Fibroblast of the conjunctiva (primary cell): ENCODE measurements around the gene RNU1-3.
"Not testable (repeated sequence)": the region's sequence is repeated elsewhere in the genome, so short reads cannot be mapped to it uniquely, and the experiment has no call there.

ENCODE experiments used
- DNase-seq: peaks from one replicate; pipeline ENCODE4 v3.0.0-alpha.2; 2010; ENCODE audit warnings: low read depth

RNU1-3 gene

GRCh38 chr1:16656574-16656973 lies 10.2 kb downstream of the RNU1-3 start:
- DNase-seq = not testable (repeated sequence)

DNA sequence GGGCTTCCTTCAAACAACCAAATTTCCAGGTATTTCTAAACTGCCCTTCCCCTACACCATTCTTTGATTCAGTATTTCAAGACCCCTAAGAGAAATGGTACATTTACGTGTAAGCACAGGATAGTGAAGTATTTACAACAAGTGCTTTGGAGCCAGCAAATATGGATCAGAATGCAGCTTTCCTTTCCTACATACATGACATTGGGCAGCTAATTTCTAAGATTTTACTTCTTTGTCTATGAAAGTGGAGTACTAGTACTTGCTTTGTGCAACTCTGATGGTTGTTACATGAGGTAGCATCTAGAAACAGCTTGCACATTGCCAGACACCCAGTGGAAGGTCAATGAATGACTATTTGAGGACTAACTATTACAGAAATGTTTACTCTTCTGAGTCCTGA lies 15.2 kb downstream of the RNU1-3 start:
- not testable (repeated sequence) for DNase-seq

DNA sequence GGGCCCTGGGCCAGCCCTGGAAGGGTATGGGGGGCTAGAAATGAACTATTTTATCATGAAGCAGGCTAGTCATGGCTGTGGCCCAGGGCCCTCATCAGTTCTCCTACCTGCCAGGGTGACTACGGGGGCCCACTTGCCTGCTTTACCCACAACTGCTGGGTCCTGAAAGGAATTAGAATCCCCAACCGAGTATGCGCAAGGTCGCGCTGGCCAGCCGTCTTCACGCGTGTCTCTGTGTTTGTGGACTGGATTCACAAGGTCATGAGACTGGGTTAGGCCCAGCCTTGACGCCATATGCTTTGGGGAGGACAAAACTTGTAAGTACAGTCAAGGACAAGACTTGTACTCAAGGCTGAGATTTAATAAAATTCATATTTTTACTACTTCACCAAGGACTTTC lies 16.8 kb downstream of the RNU1-3 start:
- DNase-seq = not testable (repeated sequence)

DNA sequence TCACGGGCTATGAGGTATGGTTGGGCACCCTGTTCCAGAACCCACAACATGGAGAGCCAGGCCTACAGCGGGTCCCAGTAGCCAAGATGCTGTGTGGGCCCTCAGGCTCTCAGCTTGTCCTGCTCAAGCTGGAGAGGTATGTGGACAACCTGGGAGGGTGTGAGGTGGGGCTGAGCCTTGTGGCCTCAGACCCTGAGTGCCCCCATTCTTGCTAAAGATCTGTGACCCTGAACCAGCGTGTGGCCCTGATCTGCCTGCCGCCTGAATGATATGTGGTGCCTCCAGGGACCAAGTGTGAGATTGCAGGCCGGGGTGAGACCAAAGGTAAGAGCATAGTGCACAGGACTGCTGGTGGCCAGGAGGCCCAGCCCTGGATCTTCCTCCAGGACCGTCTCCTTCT lies 17.4 kb downstream of the RNU1-3 start:
- DNase-seq = not testable (repeated sequence)

GRCh38 chr1:16648756-16649155 lies 18.0 kb downstream of the RNU1-3 start:
- not testable (repeated sequence) for DNase-seq

DNA sequence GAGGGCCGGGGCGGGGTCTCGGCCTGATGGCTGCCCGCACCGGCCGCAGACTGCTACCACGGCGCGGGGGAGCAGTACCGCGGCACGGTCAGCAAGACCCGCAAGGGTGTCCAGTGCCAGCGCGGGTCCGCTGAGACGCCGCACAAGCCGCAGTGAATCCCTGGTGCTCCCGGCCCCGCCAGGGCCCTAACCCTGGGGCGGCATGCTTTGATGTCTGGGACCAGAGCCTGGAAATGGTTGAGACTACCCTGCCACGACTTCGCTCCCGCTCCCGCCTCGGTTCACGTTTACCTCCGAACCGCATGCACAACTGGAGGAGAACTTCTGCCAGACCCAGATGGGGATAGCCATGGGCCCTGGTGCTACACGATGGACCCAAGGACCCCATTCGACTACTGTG lies 18.5 kb downstream of the RNU1-3 start:
- not testable (repeated sequence) for DNase-seq

DNA sequence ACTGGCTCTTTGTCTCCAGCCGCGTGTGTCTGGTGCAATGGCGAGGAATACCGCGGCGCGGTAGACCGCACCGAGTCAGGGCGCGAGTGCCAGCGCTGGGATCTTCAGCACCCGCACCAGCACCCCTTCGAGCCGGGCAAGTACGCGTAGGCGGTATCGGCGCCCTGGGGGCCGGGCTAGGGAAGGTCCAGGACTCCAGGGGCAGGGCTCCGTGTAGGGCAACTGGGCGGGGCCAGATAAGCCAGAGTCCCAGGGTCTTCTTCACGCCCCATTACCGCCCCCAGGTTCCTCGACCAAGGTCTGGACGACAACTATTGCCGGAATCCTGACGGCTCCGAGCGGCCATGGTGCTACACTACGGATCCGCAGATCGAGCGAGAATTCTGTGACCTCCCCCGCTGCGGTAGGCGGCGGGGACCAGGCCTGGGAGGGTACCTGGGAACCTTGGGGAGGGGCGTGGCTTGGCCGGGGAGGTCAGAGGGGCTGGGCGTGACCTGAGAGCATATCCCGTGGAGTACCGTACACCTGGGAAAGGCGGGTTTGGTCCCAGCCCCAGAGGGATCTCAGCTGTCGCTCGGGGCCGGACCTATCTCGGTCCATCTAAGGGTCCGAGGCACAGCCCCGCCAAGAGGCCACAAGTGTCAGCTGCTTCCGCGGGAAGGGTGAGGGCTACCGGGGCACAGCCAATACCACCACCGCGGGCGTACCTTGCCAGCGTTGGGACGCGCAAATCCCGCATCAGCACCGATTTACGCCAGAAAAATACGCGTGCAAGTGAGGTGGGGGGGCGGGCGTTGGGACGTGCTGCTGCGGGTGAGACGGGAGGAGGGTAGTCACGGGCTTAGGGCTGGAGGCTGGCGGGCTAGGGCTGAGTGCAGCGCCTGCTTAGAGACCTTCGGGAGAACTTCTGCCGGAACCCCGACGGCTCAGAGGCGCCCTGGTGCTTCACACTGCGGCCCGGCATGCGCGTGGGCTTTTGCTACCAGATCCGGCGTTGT lies 19.3 kb downstream of the RNU1-3 start:
- not testable (repeated sequence) for DNase-seq

DNA sequence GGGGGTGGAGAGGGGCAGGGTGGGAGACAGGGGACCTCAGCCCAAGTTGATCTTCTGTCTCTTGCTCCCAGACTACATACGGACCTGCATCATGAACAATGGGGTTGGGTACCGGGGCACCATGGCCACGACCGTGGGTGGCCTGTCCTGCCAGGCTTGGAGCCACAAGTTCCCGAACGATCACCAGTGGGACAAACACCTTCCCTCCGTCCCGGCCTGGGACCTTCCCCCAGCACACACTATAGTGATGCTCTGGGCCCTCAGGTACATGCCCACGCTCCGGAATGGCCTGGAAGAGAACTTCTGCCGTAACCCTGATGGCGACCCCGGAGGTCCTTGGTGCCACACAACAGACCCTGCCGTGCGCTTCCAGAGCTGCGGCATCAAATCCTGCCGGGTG lies 20.0 kb downstream of the RNU1-3 start:
- not testable (repeated sequence) for DNase-seq

DNA sequence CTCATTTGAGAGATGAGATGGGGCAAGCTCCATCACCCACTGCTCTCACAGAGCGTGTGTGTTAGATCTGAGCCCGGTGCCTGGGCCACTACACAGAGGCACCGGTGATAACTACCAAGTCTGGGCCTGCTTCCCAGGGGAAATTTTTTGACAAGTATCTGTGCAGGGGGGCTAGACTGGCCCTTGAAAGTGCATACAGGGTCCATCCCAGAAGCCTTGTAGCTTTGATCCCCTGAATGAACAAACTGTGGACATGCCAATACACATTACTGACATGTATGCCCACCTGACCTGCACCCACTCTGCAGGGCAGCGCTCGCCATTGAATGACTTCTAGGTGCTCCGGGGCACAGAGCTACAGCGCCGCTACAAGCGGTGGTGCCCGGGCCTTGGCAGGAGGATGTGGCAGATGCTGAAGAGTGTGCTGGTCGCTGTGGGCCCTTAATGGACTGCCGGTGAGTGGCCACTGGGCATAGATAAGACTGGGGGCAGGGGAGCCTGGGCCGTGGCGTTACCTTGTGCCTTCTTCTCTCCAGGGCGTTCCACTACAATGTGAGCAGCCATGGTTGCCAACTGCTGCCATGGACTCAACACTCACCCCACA lies 20.6 kb downstream of the RNU1-3 start:
- DNase-seq = not testable (repeated sequence)

- not testable (repeated sequence) for DNase-seq
Observed at GRCh38 chr1:16645271-16646060, 21.3 kb downstream of the RNU1-3 start.

- peak; percentile 86 for DNase-seq
Observed at GRCh38 chr1:16644482-16645270, 22.1 kb downstream of the RNU1-3 start.

DNA sequence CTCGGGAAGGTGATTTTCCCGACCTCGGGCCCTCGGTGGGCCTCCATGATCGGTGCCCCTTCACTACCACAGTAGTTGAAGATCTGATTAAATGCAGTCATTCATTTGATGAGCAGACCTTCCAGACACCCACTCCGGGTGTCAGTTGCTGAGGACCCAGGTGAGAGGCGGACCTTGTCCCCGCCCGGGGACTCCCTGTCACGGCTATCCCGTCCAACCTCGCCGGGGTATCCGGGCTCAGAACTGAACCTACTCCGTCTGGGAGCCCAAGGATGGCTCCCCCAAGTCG lies 22.6 kb downstream of the RNU1-3 start:
- DNase-seq = no peak

- not testable (repeated sequence) for DNase-seq
Observed at GRCh38 chr1:16643476-16644192, 23.1 kb downstream of the RNU1-3 start.

DNA sequence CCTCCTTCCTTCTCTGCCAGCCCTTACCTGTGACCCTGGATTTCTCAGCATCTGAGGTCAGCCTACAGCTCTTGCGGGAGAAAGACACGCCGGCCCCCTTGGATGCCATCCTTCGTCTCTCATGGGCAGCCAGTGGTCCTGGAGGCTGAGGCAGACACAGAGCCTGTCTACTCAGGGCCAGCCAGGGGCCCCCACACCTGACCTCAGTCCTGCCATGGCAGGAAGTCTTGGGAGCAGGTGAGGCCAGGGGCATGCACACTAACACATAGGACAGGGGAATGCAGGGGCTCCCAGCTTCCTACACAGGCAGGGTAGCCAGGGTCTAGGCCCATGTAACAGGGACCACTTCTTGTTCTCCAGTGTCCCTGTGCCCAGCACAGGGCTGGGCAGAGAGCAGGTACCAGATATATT lies 23.7 kb downstream of the RNU1-3 start:
- DNase-seq = not testable (repeated sequence)

GRCh38 chr1:16642025-16642966 lies 24.5 kb downstream of the RNU1-3 start:
- not testable (repeated sequence) for DNase-seq

DNA sequence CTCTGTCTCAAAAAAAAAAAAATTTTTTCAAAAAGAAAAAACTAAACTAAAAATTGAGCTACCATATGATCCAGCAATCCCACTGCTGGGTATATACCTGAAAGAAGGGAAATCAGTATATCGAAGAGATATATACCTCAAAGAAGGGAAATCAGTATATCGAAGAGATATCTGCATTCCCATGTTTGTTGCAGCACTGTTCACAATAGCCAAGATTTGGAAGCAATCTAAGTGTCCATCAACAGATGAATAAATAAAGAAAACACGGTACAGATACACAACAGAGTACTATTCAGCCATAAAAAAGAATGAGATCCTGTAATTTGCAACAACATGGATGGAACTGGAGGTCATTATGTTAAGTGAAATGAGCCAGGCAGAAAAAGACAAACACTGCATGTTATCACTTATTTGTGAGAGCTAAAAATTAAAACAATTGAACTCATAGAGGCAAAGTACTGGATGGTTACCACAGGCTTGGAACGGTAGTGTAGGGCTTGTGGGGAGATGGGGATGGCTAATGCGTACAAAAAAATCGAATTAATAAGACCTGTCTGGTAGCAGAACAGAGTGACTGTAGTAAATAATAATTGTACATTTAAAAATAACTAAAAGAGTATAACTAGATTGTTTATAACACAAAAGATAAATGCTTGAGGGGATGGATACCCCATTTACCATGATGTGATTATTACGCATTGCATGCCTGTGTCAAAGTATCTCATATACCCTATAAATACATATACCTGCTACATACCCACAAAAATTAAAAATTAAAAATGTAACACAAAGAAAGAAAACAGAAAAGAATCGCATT lies 25.4 kb downstream of the RNU1-3 start:
- DNase-seq = not testable (repeated sequence)

GRCh38 chr1:16639091-16640031 lies 27.4 kb downstream of the RNU1-3 start:
- DNase-seq = not testable (repeated sequence)
